Activated CD4-positive, alpha-beta T cell treated with anti-CD3 and anti-CD28 coated beads, Interleukin-2, amount 10 ng/mL, durations not matched to agents 7 days and 5 days (primary cell): ENCODE data around the gene GALNTL6. TPM values are rescaled to one million over a fixed set of nuclear protein-coding genes. Genes with fewer than 3 reads are reported as not detected.
"Not testable (repeated sequence)": the region's sequence is repeated elsewhere in the genome, so short reads cannot be mapped to it uniquely, and the experiment has no call there.

Experiments used
- CTCF ChIA-PET: fragments of 350-600 bp; sonication (Branson Sonifier 250); formaldehyde crosslinking; loops from one replicate; lab custom pipeline; 2021; ENCODE audit warnings: antibody characterized with exemption; lab: Charles Lee
- POLR2A ChIA-PET: fragments of 350-600 bp; sonication (Branson Sonifier 250); formaldehyde crosslinking; loops from one replicate; lab custom pipeline; 2021; ENCODE audit warnings: antibody characterized with exemption; lab: Charles Lee
- DNase-seq: peaks from one replicate; pipeline ENCODE4 v3.0.0-alpha.2; 2020
- H3K27ac Mint-ChIP-seq: one replicate; pipeline ENCODE4 v1.8.0; 2021; ENCODE audit warnings: mild to moderate bottlenecking, moderate library complexity, mixed read lengths
- H3K27me3 Mint-ChIP-seq: one replicate; pipeline ENCODE4 v1.8.0; 2021; ENCODE audit warnings: mixed read lengths
- H3K36me3 Mint-ChIP-seq: one replicate; pipeline ENCODE4 v1.8.0; 2021; ENCODE audit warnings: low read depth, mixed read lengths
- H3K4me1 Mint-ChIP-seq: one replicate; pipeline ENCODE4 v1.8.0; 2021; ENCODE audit warnings: mixed read lengths
- H3K4me3 Mint-ChIP-seq: one replicate; pipeline ENCODE4 v1.8.0; 2021; ENCODE audit warnings: mild to moderate bottlenecking, moderate library complexity, mixed read lengths
- H3K9me3 Mint-ChIP-seq: one replicate; pipeline ENCODE4 v1.8.0; 2021; ENCODE audit warnings: mixed read lengths
- total RNA-seq, 2 experiments: library from RNA; stranded (reverse); gene quantifications; one replicate each; pipeline ENCODE4 v1.2.3, GENCODE V29; 2021

GALNTL6 gene
- total RNA-seq, 2 experiments from 2014 or later = not detected

DNA sequence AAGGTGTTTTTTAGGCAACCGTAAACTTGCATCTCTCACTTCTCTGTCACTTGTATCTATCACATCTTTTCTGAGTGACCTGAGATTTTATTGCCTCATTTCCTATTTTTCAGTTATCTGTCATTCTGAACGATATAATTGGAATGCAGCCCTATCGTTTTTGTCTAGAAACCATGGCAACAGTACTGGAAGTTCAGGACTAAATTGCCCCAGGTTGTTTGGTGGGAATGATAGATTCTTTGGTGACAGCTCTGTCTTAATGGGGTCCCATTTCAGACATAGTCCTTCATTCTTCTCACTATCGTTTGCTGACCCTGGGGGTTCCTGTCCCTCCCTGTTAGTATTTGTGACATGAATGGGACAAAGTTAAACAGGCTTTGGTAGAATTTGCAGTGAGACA lies 1087.7 kb downstream of the GALNTL6 start:
- Mint-ChIP-seq H3K4me1 (no peaks in the 10 kb centered on the region), H3K36me3 (no peaks in the 10 kb centered on the region), H3K9me3 (no peaks in the 10 kb centered on the region), H3K27me3 (peaks cover 1% of the 10 kb centered on the region), H3K27ac (no peak overlapping the region), H3K4me3 (no peak overlapping the region)
- no peak for DNase-seq
- ChIA-PET POLR2A (no interaction called here), CTCF (no interaction called here)

- CTCF ChIA-PET, POLR2A ChIA-PET, H3K4me3 Mint-ChIP-seq, H3K4me1 Mint-ChIP-seq, DNase-seq, H3K9me3 Mint-ChIP-seq, H3K27ac Mint-ChIP-seq, H3K36me3 Mint-ChIP-seq, H3K27me3 Mint-ChIP-seq: not testable (repeated sequence)
These were observed 1099.3 kb downstream of the GALNTL6 start for GRCh38 chr4:172912468-172912867.

DNA sequence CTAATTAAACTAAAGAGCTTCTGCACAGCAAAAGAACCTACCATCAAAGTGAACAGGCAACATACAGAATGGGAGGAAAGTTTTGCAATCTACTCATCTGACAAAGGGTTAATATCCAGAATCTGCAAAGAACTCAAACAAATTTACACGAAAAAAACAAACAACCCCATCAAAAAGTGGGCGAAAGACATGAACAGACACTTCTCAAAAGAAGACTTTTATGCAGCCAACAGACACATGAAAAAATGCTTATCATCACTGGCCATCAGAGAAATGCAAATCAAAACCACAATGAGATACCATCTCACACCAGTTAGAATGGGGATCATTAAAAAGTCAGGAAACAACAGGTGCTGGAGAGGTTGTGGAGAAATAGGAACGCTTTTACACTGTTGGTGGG lies 1104.2 kb downstream of the GALNTL6 start:
- CTCF ChIA-PET = not testable (repeated sequence)

GRCh38 chr4:172919269-172919668 lies 1106.1 kb downstream of the GALNTL6 start:
- no peak for DNase-seq
- no peak overlapping the region for H3K27ac Mint-ChIP-seq
- H3K36me3 Mint-ChIP-seq = no peaks in the 10 kb centered on the region
- H3K4me3 Mint-ChIP-seq = no peak overlapping the region
- ChIA-PET POLR2A (no interaction called here), CTCF (no interaction called here)
- no peaks in the 10 kb centered on the region for H3K4me1 Mint-ChIP-seq
- H3K27me3 Mint-ChIP-seq = no peaks in the 10 kb centered on the region
- no peaks in the 10 kb centered on the region for H3K9me3 Mint-ChIP-seq

More for the DNA sequence above, 1104.2 kb downstream of the GALNTL6 start:
- H3K36me3 Mint-ChIP-seq, H3K9me3 Mint-ChIP-seq, H3K27ac Mint-ChIP-seq, H3K4me1 Mint-ChIP-seq, POLR2A ChIA-PET, H3K27me3 Mint-ChIP-seq, H3K4me3 Mint-ChIP-seq, DNase-seq: not testable (repeated sequence)

DNA sequence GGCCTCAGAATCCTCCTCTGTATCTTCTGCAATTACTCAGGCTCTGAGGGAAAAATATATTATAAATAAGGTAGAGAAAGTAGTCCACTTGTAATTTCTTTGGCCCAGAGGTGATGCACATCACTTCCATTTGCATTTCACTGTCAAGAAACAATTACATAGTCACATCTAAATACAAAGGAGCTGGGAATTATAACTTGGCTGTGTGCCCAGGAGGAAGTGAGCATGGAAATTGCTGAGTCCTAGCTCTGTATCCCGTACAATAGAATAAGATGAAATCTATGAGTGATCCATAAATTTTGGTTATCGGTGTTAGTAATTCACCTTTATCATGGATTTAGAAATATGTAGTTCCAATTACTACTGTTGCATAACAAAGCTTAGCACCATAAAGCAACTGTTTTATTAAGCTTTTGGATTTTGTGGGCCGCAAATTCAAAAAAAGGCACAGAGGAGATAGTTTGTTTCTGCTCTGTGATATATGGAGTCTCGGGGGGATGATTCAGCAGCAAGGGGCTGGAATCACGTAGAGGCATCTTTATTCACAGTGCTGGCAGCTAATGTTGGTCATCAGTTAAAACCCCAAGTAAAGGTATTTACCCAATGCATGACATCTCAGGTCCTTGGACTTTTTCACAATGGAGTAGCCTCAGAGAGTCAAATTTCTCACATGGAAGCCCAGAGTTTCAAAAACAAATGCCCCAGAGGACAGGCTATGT lies 1114.1 kb downstream of the GALNTL6 start:
- ChIA-PET CTCF (no interaction called here), POLR2A (no interaction called here)
- H3K27ac Mint-ChIP-seq = no peak overlapping the region
- no peaks in the 10 kb centered on the region for H3K36me3 Mint-ChIP-seq
- no peak overlapping the region for H3K4me3 Mint-ChIP-seq
- H3K27me3 Mint-ChIP-seq = peaks cover 2% of the 10 kb centered on the region
- DNase-seq = no peak
- H3K9me3 Mint-ChIP-seq = no peaks in the 10 kb centered on the region
- H3K4me1 Mint-ChIP-seq = no peaks in the 10 kb centered on the region

GRCh38 chr4:172928347-172928746 lies 1115.1 kb downstream of the GALNTL6 start:
- POLR2A ChIA-PET = no interaction called here
- no peaks in the 10 kb centered on the region for H3K4me1 Mint-ChIP-seq
- CTCF ChIA-PET = no interaction called here
- no peak for DNase-seq
- no peak overlapping the region for H3K27ac Mint-ChIP-seq
- no peaks in the 10 kb centered on the region for H3K9me3 Mint-ChIP-seq
- H3K4me3 Mint-ChIP-seq = no peak overlapping the region
- no peaks in the 10 kb centered on the region for H3K36me3 Mint-ChIP-seq
- peaks cover 2% of the 10 kb centered on the region for H3K27me3 Mint-ChIP-seq

GRCh38 chr4:172938072-172938829 lies 1125.0 kb downstream of the GALNTL6 start:
- H3K4me1 Mint-ChIP-seq = no peaks in the 10 kb centered on the region
- H3K27ac Mint-ChIP-seq = no peak overlapping the region
- no peaks in the 10 kb centered on the region for H3K27me3 Mint-ChIP-seq
- POLR2A ChIA-PET = no interaction called here
- CTCF ChIA-PET = no interaction called here
- no peak overlapping the region for H3K4me3 Mint-ChIP-seq
- H3K36me3 Mint-ChIP-seq = no peaks in the 10 kb centered on the region
- no peaks in the 10 kb centered on the region for H3K9me3 Mint-ChIP-seq
- DNase-seq = no peak

DNA sequence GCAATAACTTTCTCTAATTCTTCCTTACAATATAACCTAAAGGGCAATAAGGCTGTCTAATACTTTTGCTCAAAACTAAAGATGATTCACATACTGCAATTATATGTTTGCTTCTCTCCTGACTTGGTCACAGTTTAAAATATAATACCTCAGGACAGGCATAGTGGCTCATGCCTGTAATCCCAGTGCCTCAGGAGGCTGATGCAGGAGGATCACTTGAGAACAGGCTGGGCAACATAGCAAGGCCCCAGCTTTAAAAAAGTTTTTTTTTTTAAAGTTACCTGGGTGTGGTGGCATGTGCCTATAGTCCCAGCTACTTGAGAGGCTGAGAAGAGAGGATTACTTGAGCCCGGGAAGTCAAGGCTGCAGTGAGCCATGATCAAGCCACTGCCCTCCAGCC lies 1125.7 kb downstream of the GALNTL6 start:
- H3K36me3 Mint-ChIP-seq = no peaks in the 10 kb centered on the region

GRCh38 chr4:172942840-172943239 lies 1129.6 kb downstream of the GALNTL6 start:
- CTCF ChIA-PET = no interaction called here
- Mint-ChIP-seq H3K27me3 (peaks cover 2% of the 10 kb centered on the region), H3K9me3 (no peaks in the 10 kb centered on the region), H3K36me3 (no peaks in the 10 kb centered on the region), H3K4me3 (no peak overlapping the region), H3K4me1 (no peaks in the 10 kb centered on the region), H3K27ac (no peak overlapping the region)
- POLR2A ChIA-PET = no interaction called here
- DNase-seq = no peak

More for the DNA sequence above, 1125.7 kb downstream of the GALNTL6 start:
- Mint-ChIP-seq H3K27me3 (no peaks in the 10 kb centered on the region), H3K9me3 (no peaks in the 10 kb centered on the region), H3K4me1 (no peaks in the 10 kb centered on the region), H3K27ac (no peak overlapping the region), H3K4me3 (no peak overlapping the region)
- no peak for DNase-seq
- ChIA-PET CTCF (no interaction called here), POLR2A (no interaction called here)

DNA sequence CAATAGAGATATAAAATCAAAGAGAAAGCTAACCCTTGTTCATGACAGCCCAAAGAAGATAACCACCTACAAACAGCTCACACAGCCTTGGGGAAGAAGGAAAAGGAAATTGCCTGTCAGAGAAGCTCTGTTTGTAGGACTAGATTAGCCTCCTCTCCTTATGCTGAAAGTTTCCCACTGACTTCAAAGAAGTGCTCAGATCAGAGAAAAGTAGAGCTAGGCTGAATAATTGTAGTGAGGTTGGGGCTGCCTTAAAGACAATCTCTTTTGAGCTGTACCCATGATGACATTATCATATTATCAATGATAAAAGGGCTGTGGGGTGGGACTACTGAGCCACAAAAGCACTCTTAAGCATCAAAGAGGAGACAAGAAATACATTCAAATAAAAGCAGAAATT lies 1132.4 kb downstream of the GALNTL6 start:
- Mint-ChIP-seq H3K36me3 (no peaks in the 10 kb centered on the region), H3K9me3 (no peaks in the 10 kb centered on the region), H3K27me3 (peaks cover 2% of the 10 kb centered on the region), H3K4me3 (no peak overlapping the region), H3K27ac (no peak overlapping the region), H3K4me1 (no peaks in the 10 kb centered on the region)
- ChIA-PET CTCF (no interaction called here), POLR2A (no interaction called here)
- no peak for DNase-seq

DNA sequence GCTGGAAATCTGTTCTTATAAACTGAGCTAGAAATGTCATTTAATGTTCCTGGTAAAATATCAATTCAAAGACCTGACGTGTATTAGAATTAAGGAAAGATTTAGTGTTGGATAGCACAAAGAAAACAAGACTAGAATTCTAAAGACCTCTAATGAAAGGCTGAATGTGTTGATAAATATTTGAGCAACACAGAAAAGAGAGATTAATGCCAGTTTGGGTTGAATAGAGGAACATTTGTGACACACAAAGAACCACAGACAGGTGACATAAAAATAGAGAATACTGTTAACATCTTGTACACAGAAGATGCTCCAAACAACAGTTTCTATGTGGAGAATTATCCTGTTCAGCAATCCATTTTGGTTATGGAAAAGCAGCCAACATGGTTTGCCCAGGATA lies 1133.3 kb downstream of the GALNTL6 start:
- H3K9me3 Mint-ChIP-seq = no peaks in the 10 kb centered on the region
- no peak for DNase-seq
- no peaks in the 10 kb centered on the region for H3K36me3 Mint-ChIP-seq
- H3K27ac Mint-ChIP-seq = no peak overlapping the region
- H3K4me3 Mint-ChIP-seq = no peak overlapping the region
- H3K27me3 Mint-ChIP-seq = peaks cover 2% of the 10 kb centered on the region
- H3K4me1 Mint-ChIP-seq = no peaks in the 10 kb centered on the region
- ChIA-PET CTCF (no interaction called here), POLR2A (no interaction called here)

GRCh38 chr4:172947594-172947993 lies 1134.4 kb downstream of the GALNTL6 start:
- H3K4me3 Mint-ChIP-seq = no peak overlapping the region
- ChIA-PET POLR2A (no interaction called here), CTCF (no interaction called here)
- DNase-seq = no peak
- no peak overlapping the region for H3K27ac Mint-ChIP-seq
- H3K4me1 Mint-ChIP-seq = no peaks in the 10 kb centered on the region
- no peaks in the 10 kb centered on the region for H3K9me3 Mint-ChIP-seq
- no peaks in the 10 kb centered on the region for H3K36me3 Mint-ChIP-seq
- peaks cover 2% of the 10 kb centered on the region for H3K27me3 Mint-ChIP-seq

DNA sequence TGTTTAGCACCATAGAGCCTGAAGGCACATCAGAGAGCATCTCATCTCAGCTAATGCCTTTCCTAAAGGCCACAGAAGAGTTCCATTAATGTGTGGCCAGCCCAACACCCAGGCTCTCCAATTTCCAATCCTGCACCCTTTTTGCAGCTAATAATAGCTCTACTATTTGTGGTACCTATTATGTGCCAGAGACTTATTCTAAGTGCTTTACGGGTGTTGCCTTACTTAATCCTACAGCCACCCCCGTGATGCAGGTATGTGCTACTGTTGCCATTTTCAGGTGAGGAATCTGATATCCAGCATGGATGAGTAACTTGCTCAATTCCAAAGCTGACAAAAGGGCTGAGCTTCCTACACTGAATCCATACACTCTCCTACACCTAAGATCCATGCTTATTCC lies 1137.8 kb downstream of the GALNTL6 start:
- no peak for DNase-seq
- Mint-ChIP-seq H3K27me3 (no peaks in the 10 kb centered on the region), H3K4me3 (no peak overlapping the region), H3K4me1 (no peaks in the 10 kb centered on the region), H3K27ac (no peak overlapping the region), H3K36me3 (no peaks in the 10 kb centered on the region), H3K9me3 (no peaks in the 10 kb centered on the region)
- POLR2A ChIA-PET = no interaction called here
- CTCF ChIA-PET = interaction anchor here (1.2 kb wide), 1 partner anchor 10 kb away, joined by 3 read pairs; no protein-coding TSS in a partner anchor
